NB4 (cell line): ENCODE data around the gene NBPF4.
"Not testable (repeated sequence)": the region's sequence is repeated elsewhere in the genome, so short reads cannot be mapped to it uniquely, and the experiment has no call there.

ENCODE experiments used
- CTCF ChIP-seq: IDR thresholded peaks from one replicate; pipeline ENCODE4 v1.5.1; 2012; ENCODE audit warnings: low read depth, low read length
- MAX ChIP-seq: IDR thresholded peaks from 2 replicates; pipeline ENCODE4 v1.6.1; 2011; ENCODE audit warnings: low read depth, low read length
- POLR2A ChIP-seq: IDR thresholded peaks from 2 replicates; pipeline ENCODE4 v1.6.1; 2011; ENCODE audit warnings: mild to moderate bottlenecking; ENCODE audit not compliant: insufficient read length; ENCODE audit errors: extremely low read depth

- not testable (repeated sequence) for TF ChIP-seq CTCF, POLR2A, MAX
Measured at GRCh38 chr1:108239426-108239825, 4.5 kb downstream of the NBPF4 start.
